ENCODE results near the gene NRROS. TPM values are rescaled to one million over a fixed set of nuclear protein-coding genes. Genes with fewer than 3 reads are reported as not detected.

NRROS gene
- total RNA-seq, 1 donor from 2014 or later: 13.4 TPM

GRCh38 chr3:196651819-196652218 lies 12.3 kb downstream of the NRROS start:
- DNase-seq: no peak

GRCh38 chr3:196652961-196653795 lies 13.7 kb downstream of the NRROS start:
- no peak for DNase-seq

DNA sequence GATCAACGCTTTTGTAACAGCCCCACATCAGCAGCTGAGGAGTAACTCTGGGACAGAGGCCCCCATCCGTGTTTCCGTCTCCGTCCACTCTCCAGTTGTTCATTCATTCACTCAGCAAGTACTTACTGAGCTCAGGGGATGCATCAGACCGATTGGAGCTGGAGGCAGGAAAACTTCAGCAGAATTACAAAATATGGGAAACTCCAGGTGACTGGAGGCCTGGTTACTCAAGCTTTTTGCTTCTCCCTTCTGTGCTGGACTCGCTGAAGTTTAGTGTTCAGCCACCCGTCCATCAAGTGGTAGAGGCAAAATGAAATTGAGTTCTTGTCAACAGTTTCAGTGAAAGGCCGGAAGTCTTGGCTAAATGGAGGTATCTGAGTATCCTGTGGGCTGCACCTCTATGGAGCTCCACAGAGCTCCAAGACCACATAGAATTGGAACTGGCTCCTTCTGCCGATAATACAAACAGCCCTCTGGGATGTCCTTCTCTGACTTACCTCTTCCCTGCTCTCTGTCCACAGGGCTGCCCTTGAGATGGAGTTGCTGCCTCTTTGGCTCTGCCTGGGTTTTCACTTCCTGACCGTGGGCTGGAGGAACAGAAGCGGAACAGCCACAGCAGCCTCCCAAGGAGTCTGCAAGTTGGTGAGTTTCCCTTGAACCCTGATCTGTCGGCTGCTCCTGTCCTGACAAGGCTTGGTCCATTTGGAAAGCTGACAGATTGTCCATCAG lies 14.7 kb downstream of the NRROS start:
- DNase-seq: no peak

DNA sequence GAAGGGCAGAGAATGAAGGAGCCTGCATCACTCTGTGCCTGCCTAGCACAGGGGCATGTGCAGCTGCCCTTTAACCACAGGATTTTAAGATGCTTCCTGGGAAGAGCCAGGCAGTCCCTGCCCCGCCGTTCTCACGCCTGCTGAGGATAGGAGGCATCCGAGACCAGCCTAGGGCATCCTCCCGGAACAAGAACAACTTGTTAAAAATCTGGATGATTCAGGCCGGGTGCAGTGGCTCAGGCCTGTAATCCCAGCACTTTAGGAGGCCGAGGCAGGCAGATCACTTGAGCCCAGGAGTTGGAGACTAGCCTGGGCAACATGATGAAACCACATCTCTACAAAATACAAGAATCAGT lies 15.2 kb downstream of the NRROS start:
- no peak for DNase-seq

DNA sequence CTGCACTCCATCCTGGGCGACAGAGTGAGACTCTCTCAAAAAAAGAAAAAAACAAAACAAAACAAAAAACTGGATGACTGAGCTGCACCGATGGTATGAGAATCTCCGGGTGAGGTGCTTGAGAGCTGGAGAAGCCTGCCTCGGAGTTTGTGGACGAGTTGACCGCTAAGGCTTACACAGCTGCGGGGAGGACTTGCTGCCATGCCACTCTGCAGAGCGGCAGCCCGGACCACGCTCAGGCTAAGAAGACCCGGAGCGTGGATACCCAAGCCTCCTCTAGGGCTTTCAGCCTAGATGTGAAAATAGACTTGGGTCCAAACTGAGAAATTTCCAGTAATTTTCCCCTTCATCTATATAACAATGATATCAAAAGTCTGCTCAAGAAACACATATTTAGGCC lies 16.0 kb downstream of the NRROS start:
- DNase-seq: no peak

DNA sequence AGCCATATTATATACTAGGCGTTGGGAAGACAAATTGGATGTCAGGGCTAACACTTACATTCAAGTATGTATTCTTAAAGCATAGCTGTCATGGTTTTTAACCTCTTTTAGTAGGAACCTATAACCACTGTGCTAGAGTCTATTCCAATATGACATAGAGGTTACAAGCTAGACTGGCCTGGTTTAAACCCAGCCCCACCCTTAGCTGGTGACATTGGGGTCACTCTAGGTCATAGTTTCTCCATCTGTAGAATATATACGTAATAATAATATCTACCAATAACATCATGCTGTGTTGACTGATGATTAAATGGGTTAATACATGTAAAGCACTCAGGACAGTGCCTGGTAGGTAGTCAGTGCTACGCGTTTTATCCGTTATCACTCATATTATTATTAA lies 16.7 kb downstream of the NRROS start:
- DNase-seq: no peak

DNA sequence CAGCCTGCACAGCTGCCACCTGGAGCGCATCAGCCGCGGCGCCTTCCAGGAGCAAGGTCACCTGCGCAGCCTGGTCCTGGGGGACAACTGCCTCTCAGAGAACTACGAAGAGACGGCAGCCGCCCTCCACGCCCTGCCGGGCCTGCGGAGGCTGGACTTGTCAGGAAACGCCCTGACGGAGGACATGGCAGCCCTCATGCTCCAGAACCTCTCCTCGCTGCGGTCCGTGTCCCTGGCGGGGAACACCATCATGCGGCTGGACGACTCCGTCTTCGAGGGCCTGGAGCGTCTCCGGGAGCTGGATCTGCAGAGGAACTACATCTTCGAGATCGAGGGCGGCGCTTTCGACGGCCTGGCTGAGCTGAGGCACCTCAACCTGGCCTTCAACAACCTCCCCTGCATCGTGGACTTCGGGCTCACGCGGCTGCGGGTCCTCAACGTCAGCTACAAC lies 20.4 kb downstream of the NRROS start:
- DNase-seq: no peak

DNA sequence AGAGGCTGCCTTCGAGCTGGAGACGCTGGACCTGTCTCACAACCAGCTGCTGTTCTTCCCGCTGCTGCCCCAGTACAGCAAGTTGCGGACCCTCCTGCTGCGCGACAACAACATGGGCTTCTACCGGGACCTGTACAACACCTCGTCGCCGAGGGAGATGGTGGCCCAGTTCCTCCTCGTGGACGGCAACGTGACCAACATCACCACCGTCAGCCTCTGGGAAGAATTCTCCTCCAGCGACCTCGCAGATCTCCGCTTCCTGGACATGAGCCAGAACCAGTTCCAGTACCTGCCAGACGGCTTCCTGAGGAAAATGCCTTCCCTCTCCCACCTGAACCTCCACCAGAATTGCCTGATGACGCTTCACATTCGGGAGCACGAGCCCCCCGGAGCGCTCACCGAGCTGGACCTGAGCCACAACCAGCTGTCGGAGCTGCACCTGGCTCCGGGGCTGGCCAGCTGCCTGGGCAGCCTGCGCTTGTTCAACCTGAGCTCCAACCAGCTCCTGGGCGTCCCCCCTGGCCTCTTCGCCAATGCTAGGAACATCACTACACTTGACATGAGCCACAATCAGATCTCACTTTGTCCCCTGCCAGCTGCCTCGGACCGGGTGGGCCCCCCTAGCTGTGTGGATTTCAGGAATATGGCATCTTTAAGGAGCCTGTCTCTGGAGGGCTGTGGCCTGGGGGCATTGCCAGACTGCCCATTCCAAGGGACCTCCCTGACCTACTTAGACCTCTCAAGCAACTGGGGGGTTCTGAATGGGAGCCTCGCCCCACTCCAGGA lies 21.1 kb downstream of the NRROS start:
- DNase-seq: no peak

DNA sequence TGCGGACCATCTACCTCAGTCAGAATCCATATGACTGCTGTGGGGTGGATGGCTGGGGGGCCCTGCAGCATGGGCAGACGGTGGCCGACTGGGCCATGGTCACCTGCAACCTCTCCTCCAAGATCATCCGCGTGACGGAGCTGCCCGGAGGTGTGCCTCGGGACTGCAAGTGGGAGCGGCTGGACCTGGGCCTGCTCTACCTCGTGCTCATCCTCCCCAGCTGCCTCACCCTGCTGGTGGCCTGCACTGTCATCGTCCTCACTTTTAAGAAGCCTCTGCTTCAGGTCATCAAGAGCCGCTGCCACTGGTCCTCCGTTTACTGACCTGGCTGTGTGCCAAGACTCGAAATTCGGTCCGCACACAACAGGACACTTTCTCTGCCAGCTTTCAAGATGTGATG lies 21.9 kb downstream of the NRROS start:
- DNase-seq: no peak

DNA sequence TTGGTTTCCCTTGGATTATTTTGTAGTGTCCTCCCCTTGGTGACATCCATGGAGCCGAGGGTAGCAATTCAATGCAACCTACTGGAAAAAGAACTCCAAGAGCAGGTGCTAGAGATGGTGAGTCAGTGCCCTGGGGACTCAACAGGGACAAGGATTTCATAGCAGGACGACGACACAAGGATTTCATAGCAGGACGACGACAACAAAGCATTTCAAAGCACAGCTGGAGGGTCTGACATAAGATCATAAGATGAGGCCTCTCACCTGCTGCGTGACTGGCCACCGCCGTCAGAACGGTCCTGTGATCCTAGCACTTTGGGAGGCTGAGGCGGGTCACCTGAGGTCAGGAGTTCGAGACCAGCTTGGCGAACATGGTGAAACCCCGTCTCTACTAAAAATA lies 22.5 kb downstream of the NRROS start:
- no peak for DNase-seq

DNA sequence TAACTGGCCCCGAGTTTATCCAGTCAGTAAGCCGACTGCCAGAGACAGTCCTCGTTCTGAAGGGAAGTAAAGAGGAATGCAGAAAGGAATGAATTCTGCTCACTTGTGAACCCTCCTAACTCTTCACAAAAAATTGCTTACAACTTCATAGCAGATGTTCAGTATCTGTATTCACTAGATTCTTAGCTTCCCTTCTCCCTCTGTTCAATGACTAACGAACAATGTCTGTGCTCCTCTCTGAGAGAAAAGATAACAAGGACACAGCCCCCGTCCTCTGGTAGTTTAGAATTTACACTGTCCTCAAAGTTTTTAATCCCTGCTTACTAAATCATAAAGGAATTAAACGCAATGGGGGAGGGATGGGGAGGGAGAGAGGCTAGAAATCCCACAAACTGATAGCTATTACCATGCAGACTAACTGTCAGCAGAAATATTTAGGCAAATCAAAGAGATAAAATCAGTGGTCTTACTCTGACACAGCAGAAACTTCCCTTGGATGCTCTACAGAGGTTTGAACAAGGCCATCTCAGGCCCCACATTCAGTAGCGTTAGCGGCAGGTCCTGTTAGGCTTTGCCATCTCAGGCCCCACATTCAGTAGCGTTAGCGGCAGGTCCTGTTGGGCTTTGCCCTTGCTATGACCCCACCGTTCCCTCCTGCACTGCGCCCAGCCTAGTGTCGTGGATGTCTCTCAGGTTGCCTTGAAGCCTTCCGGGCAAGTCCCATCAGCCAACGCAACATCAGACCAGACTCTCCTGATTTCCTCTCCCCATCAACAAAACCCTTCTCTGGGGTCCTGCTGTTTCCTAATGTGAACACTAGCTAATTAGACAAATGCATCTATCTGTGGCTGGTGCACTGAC lies 23.4 kb downstream of the NRROS start:
- DNase-seq: no peak

DNA sequence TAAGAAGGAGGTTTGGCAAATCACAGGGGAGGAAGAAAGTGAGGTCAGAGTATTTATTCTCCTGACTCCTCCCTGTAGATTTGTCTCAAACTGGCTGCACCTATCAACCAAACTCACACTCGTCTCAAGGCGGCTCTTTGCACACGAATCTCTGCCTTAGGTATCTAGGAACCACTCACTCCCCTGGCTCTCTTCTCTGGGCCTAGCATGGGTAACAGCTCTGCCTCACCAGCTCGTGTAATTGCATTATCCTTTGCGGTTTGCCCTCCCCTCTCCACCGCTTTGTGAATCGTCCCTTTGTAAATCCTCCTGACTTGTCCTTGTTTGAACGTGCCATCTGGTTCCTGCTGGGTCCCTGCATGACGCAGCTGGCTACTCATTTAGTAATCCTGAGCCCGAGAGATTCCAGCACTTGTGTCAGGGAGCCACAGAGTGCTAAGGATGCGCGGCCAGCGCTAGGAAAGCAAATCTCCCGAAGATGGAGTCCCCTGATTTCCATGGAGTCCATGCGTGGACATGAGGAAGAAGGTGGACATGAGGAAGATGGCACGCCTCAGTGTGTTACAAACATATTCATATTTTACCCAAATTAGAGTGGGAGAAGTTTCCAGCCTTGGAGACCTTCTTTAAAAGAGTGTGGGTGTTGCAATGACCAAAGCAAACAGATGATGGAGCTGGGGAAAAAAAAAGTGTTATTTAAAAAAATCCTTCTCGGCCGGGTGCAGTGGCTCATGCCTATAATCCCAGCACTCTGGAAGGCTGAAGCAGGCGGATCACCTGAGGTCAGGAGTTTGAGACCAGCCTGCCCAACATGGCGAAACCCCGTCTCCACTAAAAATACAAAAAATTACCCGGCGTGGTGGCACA lies 26.7 kb downstream of the NRROS start:
- peak; percentile 20 for DNase-seq

GRCh38 chr3:196667056-196667825 lies 27.7 kb downstream of the NRROS start:
- DNase-seq: no peak

DNA sequence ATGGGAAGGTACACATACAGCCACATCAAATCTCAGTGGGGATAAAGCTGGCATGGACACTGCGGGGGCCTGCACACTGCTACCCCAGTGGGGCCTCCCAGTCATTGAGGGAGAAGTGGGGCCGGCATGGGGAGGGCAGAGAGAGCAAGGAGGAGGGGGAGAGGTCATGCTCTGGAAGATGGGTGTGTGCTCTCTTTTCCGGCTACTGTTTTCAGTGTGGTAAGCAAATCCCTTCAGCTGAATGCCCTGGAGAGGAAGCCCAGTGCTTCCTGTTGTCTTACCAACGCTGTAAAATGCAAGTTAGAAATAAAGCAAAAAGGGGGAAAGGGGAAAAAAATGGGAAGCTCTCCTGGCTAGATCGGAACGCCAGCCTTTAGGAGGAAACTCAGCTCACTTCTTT lies 30.8 kb downstream of the NRROS start:
- peak; percentile 24 for DNase-seq

DNA sequence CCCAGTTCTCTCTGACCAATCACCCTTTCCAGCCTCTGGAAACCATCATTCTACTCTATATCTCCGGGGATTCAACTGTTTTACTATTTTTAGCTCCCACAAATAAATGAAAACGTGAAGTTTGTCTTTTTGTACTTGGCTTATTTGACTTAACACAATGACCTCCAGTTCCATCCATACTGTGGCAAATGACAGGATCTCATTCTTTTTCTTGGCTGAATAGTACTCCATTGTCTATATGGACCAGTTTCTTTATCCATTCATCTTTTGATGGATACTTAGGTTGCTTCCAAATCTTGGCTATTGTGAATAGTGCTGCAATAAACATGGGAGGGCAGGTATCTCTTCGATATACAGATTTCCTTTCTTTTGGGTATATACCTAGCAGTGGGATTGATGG lies 34.1 kb downstream of the NRROS start:
- no peak for DNase-seq

GRCh38 chr3:196677353-196677752 lies 37.9 kb downstream of the NRROS start:
- DNase-seq: no peak

DNA sequence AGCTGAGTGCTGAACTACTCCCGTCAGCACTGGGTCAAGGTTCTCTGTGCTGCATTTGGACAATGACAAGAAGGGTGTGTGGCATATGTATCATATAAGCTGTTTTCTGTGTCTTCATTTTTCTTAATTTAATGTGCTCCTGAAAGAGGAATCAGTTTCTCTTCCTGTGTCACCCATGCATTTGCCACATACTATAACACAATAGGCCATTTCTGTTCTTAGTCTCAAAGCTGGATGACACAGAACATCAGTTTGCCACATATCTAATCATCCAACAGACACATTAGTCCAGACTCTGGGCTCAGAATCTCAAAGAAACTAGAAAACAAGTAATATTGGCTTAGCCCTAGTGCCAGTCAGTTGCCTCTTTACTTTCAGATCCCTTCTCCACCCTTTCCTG lies 38.4 kb downstream of the NRROS start:
- DNase-seq: no peak

- DNase-seq: peak; percentile 75
These were observed 45.3 kb downstream of the NRROS start for GRCh38 chr3:196684548-196685407.

- no peak for DNase-seq
These were observed 46.9 kb downstream of the NRROS start for GRCh38 chr3:196686436-196686835.

DNA sequence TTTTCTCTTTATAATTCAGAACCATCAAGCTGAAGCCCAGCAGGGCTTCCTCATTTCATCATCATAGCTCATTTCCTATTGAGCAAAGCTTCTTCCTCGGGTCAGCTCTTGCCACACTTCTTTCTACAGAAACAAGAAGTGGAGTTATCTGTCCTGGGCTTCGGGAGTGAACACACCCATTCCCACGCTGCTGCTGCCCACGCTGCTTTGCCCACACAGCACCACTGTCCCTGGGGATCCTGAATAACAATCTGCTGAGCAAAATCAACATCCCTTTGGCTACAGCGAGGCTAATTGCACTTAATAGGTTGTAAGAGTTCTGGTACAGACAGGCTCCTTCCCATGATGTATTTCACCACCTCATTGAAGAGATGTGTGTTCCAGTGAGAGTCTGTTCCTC lies 48.9 kb downstream of the NRROS start:
- DNase-seq: peak; percentile 64
